ENCODE measurements around the gene CUEDC1.
A peak's percentile ranks its signal among the peaks of the same experiment; 100 is the strongest.

CUEDC1 gene

DNA sequence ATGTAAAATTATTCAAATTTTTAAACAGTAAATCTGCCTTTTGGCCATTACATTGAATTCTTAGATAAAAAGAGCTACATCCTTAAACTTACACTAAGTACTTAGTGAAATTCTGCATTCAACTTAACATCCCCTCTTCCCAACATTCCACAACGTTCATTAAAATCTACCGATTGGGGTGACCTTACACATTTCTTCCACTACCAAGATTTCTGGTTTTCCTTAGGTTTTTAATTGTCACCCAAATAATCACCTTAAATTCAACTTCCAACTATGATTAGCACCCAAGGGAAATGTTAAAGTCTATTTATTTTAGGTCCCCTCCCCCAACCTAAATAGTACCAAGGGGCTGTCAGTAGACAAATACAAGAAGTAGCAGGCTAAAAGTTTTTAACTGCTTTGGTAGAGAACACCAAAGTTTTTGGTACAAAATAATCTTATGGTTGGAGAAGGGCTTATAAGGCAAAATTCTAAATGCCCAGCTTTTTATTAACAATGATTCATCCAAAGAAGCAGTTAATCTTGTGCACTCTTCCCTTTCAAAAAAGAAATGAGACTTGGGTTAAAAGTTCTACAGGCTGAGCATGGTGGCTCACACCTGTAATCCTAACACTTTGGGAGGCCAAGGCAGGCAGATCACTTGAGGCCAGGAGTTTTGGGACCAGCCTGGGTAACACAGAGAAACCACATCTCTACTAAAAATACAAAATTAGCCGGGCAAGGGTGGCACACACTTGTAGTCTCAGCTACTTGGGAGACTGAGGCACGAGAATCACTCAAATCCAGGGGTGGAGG, 47.1 kb upstream of the CUEDC1 start:
- H3K27me3 ChIP-seq (ENCODE audit: insufficient read depth, poor library complexity, severe bottlenecking) = no peaks in the 10 kb centered on the region
- TF ChIP-seq GABPA (IDR thresholded peaks at IDR 0.05; ENCODE audit: low read depth) (no peak), POLR2AphosphoS5 (IDR thresholded peaks at IDR 0.05; ENCODE audit: low read depth) (no peak; the same call in none of the 2 replicates), SPI1 (IDR thresholded peaks at IDR 0.05; ENCODE audit: borderline replicate concordance, low read depth) (no peak)
- TF ChIP-seq, protein P1, sequence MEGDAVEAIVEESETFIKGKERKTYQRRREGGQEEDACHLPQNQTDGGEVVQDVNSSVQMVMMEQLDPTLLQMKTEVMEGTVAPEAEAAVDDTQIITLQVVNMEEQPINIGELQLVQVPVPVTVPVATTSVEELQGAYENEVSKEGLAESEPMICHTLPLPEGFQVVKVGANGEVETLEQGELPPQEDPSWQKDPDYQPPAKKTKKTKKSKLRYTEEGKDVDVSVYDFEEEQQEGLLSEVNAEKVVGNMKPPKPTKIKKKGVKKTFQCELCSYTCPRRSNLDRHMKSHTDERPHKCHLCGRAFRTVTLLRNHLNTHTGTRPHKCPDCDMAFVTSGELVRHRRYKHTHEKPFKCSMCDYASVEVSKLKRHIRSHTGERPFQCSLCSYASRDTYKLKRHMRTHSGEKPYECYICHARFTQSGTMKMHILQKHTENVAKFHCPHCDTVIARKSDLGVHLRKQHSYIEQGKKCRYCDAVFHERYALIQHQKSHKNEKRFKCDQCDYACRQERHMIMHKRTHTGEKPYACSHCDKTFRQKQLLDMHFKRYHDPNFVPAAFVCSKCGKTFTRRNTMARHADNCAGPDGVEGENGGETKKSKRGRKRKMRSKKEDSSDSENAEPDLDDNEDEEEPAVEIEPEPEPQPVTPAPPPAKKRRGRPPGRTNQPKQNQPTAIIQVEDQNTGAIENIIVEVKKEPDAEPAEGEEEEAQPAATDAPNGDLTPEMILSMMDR (IDR thresholded peaks at IDR 0.05; ENCODE audit: insufficient read depth, low read length) = no peak
- TF ChIP-seq, protein P2, sequence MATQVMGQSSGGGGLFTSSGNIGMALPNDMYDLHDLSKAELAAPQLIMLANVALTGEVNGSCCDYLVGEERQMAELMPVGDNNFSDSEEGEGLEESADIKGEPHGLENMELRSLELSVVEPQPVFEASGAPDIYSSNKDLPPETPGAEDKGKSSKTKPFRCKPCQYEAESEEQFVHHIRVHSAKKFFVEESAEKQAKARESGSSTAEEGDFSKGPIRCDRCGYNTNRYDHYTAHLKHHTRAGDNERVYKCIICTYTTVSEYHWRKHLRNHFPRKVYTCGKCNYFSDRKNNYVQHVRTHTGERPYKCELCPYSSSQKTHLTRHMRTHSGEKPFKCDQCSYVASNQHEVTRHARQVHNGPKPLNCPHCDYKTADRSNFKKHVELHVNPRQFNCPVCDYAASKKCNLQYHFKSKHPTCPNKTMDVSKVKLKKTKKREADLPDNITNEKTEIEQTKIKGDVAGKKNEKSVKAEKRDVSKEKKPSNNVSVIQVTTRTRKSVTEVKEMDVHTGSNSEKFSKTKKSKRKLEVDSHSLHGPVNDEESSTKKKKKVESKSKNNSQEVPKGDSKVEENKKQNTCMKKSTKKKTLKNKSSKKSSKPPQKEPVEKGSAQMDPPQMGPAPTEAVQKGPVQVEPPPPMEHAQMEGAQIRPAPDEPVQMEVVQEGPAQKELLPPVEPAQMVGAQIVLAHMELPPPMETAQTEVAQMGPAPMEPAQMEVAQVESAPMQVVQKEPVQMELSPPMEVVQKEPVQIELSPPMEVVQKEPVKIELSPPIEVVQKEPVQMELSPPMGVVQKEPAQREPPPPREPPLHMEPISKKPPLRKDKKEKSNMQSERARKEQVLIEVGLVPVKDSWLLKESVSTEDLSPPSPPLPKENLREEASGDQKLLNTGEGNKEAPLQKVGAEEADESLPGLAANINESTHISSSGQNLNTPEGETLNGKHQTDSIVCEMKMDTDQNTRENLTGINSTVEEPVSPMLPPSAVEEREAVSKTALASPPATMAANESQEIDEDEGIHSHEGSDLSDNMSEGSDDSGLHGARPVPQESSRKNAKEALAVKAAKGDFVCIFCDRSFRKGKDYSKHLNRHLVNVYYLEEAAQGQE (IDR thresholded peaks at IDR 0.05; ENCODE audit: insufficient replicate concordance, low read depth) = no peak
- H3K27ac ChIP-seq (replicated peaks) = no peak overlapping the region
- DNase-seq (ENCODE audit: low read depth in 1 of 2, low spot score in 1 of 2) = no peak
- no peak overlapping the region for H3K4me3 ChIP-seq (replicated peaks; ENCODE audit: insufficient read depth, low read length)

- TF ChIP-seq, protein P2 (IDR thresholded peaks at IDR 0.05; ENCODE audit: insufficient replicate concordance, low read depth) = no peak
- TF ChIP-seq POLR2AphosphoS5 (IDR thresholded peaks at IDR 0.05; ENCODE audit: low read depth) = no peak; the same call in 1 of the 2 replicates
- no peak for TF ChIP-seq GABPA (IDR thresholded peaks at IDR 0.05; ENCODE audit: low read depth)
- TF ChIP-seq, protein P1 (IDR thresholded peaks at IDR 0.05; ENCODE audit: insufficient read depth, low read length) = no peak
- no peak for TF ChIP-seq SPI1 (IDR thresholded peaks at IDR 0.05; ENCODE audit: borderline replicate concordance, low read depth)
- no peak for DNase-seq (ENCODE audit: low read depth in 1 of 2, low spot score in 1 of 2)
- Histone ChIP-seq H3K27me3 (ENCODE audit: insufficient read depth, poor library complexity, severe bottlenecking) (no peaks in the 10 kb centered on the region), H3K4me3 (replicated peaks; ENCODE audit: insufficient read depth, low read length) (no peak overlapping the region), H3K27ac (replicated peaks) (no peak overlapping the region)
These were observed 46.4 kb upstream of the CUEDC1 start for GRCh38 chr17:58001461-58002124.

- Histone ChIP-seq H3K27me3 (ENCODE audit: insufficient read depth, poor library complexity, severe bottlenecking) (no peaks in the 10 kb centered on the region), H3K4me3 (replicated peaks; ENCODE audit: insufficient read depth, low read length) (no peak overlapping the region), H3K27ac (replicated peaks) (no peak overlapping the region)
- no peak for TF ChIP-seq SPI1 (IDR thresholded peaks at IDR 0.05; ENCODE audit: borderline replicate concordance, low read depth)
- TF ChIP-seq, protein P1 (IDR thresholded peaks at IDR 0.05; ENCODE audit: insufficient read depth, low read length) = peak; percentile 65
- peak in 1 of 2 experiments; percentile 38 for DNase-seq (ENCODE audit: low read depth in 1 of 2, low spot score in 1 of 2)
These were observed 44.3 kb upstream of the CUEDC1 start for GRCh38 chr17:57999496-58000017.

Data from HL-60 (cell line).